Right ventricle myocardium superior (tissue), 1 donor: ENCODE measurements around the gene RBM34. TPM values are rescaled to one million over a fixed set of nuclear protein-coding genes. Genes with fewer than 3 reads are reported as not detected.

Source experiments
- microRNA-seq: library from miRNA; unstranded; fragments of <30 nt; microRNA quantifications from one replicate; pipeline ENCODE4 v1.2.0, GENCODE V29; 2020
- total RNA-seq: library from RNA; stranded (reverse); fragmentation: NEBNext Ultra II Directional; extraction: Animal tissue kit (Norgen Biotek cat#: 25700); gene quantifications from one replicate; pipeline ENCODE4 v1.2.1, GENCODE V29; 2021
- donor health status: DM: no; HTN: yes; CAD: no; lungs with severe emphysema.

The RBM34 gene
- total RNA-seq, 1 donor from 2014 or later, result 50.1 TPM

Small RNA genes within 50 kb of the gene (microRNA-seq; reads per million reads assigned to microRNA genes)
- gene MIR4753, result not detected

Other genes with a start within 250 kb of the RBM34 start
- gene TOMM20, start 32.4 kb downstream of the RBM34 start, total RNA-seq, result 76.7 TPM
- gene ARID4B, start 166.9 kb upstream of the RBM34 start, total RNA-seq, result 14.8 TPM
- gene GGPS1, start 167.3 kb upstream of the RBM34 start, total RNA-seq, result 31.4 TPM
- 15.7 TPM for gene TBCE, start 206.2 kb upstream of the RBM34 start, total RNA-seq